Transverse colon (tissue), 4 donors: ENCODE measurements around the gene NOTCH1. TPM values are rescaled to one million over a fixed set of nuclear protein-coding genes. Genes with fewer than 3 reads are reported as not detected.

Experiments used
- DNase-seq: peaks from one replicate; pipeline ENCODE4 v3.0.0-alpha.2; 2019
- H3K27ac ChIP-seq, 4 donors: fragments of 200-600 bp; sonication (generic); 2 replicates each; pipeline ENCODE4 v1.5.1; 2016 to 2018; ENCODE audit warnings: inconsistent platforms in 4 of 4
- H3K27me3 ChIP-seq: fragments of 200-600 bp; sonication (generic); 2 replicates; pipeline ENCODE4 v1.5.1; 2017; ENCODE audit warnings: inconsistent platforms
- H3K36me3 ChIP-seq, 4 donors: fragments of 200-600 bp; sonication (generic); 2 replicates each; pipeline ENCODE4 v1.5.1; 2017 to 2019; ENCODE audit warnings: inconsistent platforms in 4 of 4
- H3K4me1 ChIP-seq, 4 donors: fragments of 200-600 bp; sonication (generic); 2 replicates each; pipeline ENCODE4 v1.5.1; 2017 to 2020; ENCODE audit warnings: inconsistent platforms in 4 of 4
- H3K4me3 ChIP-seq, 4 donors: fragments of 200-600 bp; sonication (generic); 1 replicate in 1 of 4; 2 replicates in 3 of 4; pipeline versions ENCODE4 v1.5.1 to v1.6.1; 2017 to 2019; ENCODE audit warnings: inconsistent platforms in 4 of 4
- H3K9me3 ChIP-seq, 2 donors: fragments of 200-600 bp; sonication (generic); 2 replicates each; pipeline ENCODE4 v1.5.1; 2017 to 2019; ENCODE audit warnings: inconsistent platforms in 2 of 2
- CTCF ChIP-seq, 5 experiments: fragments of 200-600 bp in 3 of 5; fragments of 450-650 bp in 2 of 5; sonication (generic) in 3 of 5; IDR thresholded peaks; 1 replicate in 2 of 5; 2 replicates in 3 of 5; pipeline ENCODE4 v1.5.1; 2016 to 2017; ENCODE audit warnings: antibody characterized with exemption in 5 of 5, inconsistent platforms in 3 of 5, mild to moderate bottlenecking in 2 of 5, moderate library complexity in 1 of 5
- EP300 ChIP-seq: sonication (generic); formaldehyde crosslinking; IDR thresholded peaks from one replicate; pipeline ENCODE4 v1.6.1; 2017; ENCODE audit warnings: antibody characterized with exemption, low read depth
- POLR2A ChIP-seq: fragments of 450-650 bp; IDR thresholded peaks from one replicate; pipeline ENCODE4 v1.6.1; 2016; ENCODE audit warnings: antibody characterized with exemption, mild to moderate bottlenecking, moderate library complexity
- POLR2AphosphoS5 ChIP-seq, 3 donors: sonication (generic); formaldehyde crosslinking; IDR thresholded peaks; one replicate each; pipeline ENCODE4 v1.6.1; 2016; ENCODE audit warnings: antibody characterized with exemption in 3 of 3
- WGBS, 2 donors: methylation state at CpG; one replicate each; pipeline ENCODE4 v1.1.5; 2018; ENCODE audit warnings: low coverage in 1 of 2; 5-methylcytosine and 5-hydroxymethylcytosine counted together
- in situ Hi-C, 4 donors: fragments of 200-750 bp; cut with MboI; loops; one replicate each; pipeline versions ENCODE4 v1.15.0 to v1.15.1; 2017; ENCODE audit warnings: low sequenced_read_pairs in 3 of 4, low pct_ligation_motif_present in 1 of 4, low pct_unique_long_range_greater_than_20kb in 1 of 4
- intact Hi-C: fragments of 100-400 bp; cut with DNase I; formaldehyde crosslinking; loops from one replicate; pipeline ENCODE4 v1.15.1; 2023; ENCODE audit warnings: low total_unique reads
- total RNA-seq, 4 donors: library from RNA; depleted of rRNA; stranded (reverse); fragments of >200 nt; gene quantifications; one replicate each; pipeline ENCODE4 v1.1.0, GENCODE V29; 2016

Gene NOTCH1
- total RNA-seq, 4 donors from 2014 or later, result 48.2 to 154 (median 98.2) TPM

- Histone ChIP-seq H3K27ac (no peak overlapping the region), H3K4me3 (no peak overlapping the region), H3K27me3 (no peaks in the 10 kb centered on the region), H3K4me1 (peaks cover 0 to 3% (median 0%) of the 10 kb centered on the region in 4 donors), H3K36me3 (peaks cover 0 to 48% (median 23%) of the 10 kb centered on the region in 4 donors), H3K9me3 (no peaks in the 10 kb centered on the region)
- no peak for DNase-seq
- in situ Hi-C loops (no loop called here), intact Hi-C loops (no loop called here)
- WGBS, 2 donors, result 94 to 100% methylated on average over 3 to 34 of the region's 34 CpGs
- TF ChIP-seq EP300 (no peak), POLR2AphosphoS5 (IDR thresholded peaks at IDR 0.05) (no peak), CTCF (IDR thresholded peaks at IDR 0.05) (no peak), POLR2A (no peak)
Observed at GRCh38 chr9:136474974-136475865, 70.6 kb downstream of the NOTCH1 start.

- H3K27me3 ChIP-seq, result no peaks in the 10 kb centered on the region
- no peaks in the 10 kb centered on the region for H3K9me3 ChIP-seq
- no peak for TF ChIP-seq POLR2AphosphoS5 (IDR thresholded peaks at IDR 0.05)
- TF ChIP-seq POLR2A, result no peak
- no peak for TF ChIP-seq CTCF (IDR thresholded peaks at IDR 0.05)
- TF ChIP-seq EP300, result no peak
- H3K4me1 ChIP-seq, result no peaks in the 10 kb centered on the region
- 92% methylated on average over 25 of the region's 27 CpGs; no CpG with 5 or more reads in 1 of the 2 donors for WGBS, 2 donors
- in situ Hi-C loops (no loop called here), intact Hi-C loops (no loop called here)
- H3K4me3 ChIP-seq, result no peak overlapping the region
- no peak for DNase-seq
- H3K36me3 ChIP-seq, result peaks cover 0 to 48% (median 24%) of the 10 kb centered on the region in 4 donors
- no peak overlapping the region for H3K27ac ChIP-seq
Observed at GRCh38 chr9:136474021-136474640, 71.7 kb downstream of the NOTCH1 start.

GRCh38 chr9:136473354-136473721 lies 72.5 kb downstream of the NOTCH1 start:
- WGBS, 2 donors, result 95 to 100% methylated on average over 1 to 14 of the region's 14 CpGs
- in situ Hi-C loops (no loop called here), intact Hi-C loops (no loop called here)
- Histone ChIP-seq H3K36me3 (peaks cover 0 to 48% (median 24%) of the 10 kb centered on the region in 4 donors), H3K4me1 (no peaks in the 10 kb centered on the region), H3K27me3 (no peaks in the 10 kb centered on the region), H3K27ac (no peak overlapping the region), H3K9me3 (no peaks in the 10 kb centered on the region), H3K4me3 (no peak overlapping the region)
- DNase-seq, result no peak
- TF ChIP-seq POLR2A (no peak), CTCF (IDR thresholded peaks at IDR 0.05) (no peak), POLR2AphosphoS5 (IDR thresholded peaks at IDR 0.05) (no peak), EP300 (no peak)

- intact Hi-C loops, result no loop called here
Observed at GRCh38 chr9:136472640-136473353, 73.1 kb downstream of the NOTCH1 start.

More at GRCh38 chr9:136472640-136473353, 73.1 kb downstream of the NOTCH1 start:
- H3K36me3 ChIP-seq, result peaks cover 0 to 52% (median 26%) of the 10 kb centered on the region in 4 donors
- H3K4me3 ChIP-seq, result no peak overlapping the region
- 88% methylated on average over 27 of the region's 28 CpGs; no CpG with 5 or more reads in 1 of the 2 donors for WGBS, 2 donors
- no peak for TF ChIP-seq CTCF (IDR thresholded peaks at IDR 0.05)
- no peak for TF ChIP-seq POLR2A
- no peak for TF ChIP-seq POLR2AphosphoS5 (IDR thresholded peaks at IDR 0.05)
- no peak for TF ChIP-seq EP300
- no peak overlapping the region for H3K27ac ChIP-seq
- no peak for DNase-seq
- no peaks in the 10 kb centered on the region for H3K9me3 ChIP-seq
- in situ Hi-C loops, result no loop called here
- no peaks in the 10 kb centered on the region for H3K27me3 ChIP-seq
- H3K4me1 ChIP-seq, result no peaks in the 10 kb centered on the region
